ENCODE data around the gene SMCO1.

- TF ChIP-seq, protein P1, sequence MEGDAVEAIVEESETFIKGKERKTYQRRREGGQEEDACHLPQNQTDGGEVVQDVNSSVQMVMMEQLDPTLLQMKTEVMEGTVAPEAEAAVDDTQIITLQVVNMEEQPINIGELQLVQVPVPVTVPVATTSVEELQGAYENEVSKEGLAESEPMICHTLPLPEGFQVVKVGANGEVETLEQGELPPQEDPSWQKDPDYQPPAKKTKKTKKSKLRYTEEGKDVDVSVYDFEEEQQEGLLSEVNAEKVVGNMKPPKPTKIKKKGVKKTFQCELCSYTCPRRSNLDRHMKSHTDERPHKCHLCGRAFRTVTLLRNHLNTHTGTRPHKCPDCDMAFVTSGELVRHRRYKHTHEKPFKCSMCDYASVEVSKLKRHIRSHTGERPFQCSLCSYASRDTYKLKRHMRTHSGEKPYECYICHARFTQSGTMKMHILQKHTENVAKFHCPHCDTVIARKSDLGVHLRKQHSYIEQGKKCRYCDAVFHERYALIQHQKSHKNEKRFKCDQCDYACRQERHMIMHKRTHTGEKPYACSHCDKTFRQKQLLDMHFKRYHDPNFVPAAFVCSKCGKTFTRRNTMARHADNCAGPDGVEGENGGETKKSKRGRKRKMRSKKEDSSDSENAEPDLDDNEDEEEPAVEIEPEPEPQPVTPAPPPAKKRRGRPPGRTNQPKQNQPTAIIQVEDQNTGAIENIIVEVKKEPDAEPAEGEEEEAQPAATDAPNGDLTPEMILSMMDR (IDR thresholded peaks at IDR 0.05) = no peak
- no peak for TF ChIP-seq POLR2A (IDR thresholded peaks at IDR 0.05)
Observed at GRCh38 chr3:196555295-196555694, 40.1 kb upstream of the SMCO1 start.
